Liver (tissue), 3 donors: ENCODE data around the gene TMEM255B.

ENCODE experiments used
- CTCF ChIP-seq: fragments of 150-350 bp; IDR thresholded peaks from 2 replicates; pipeline ENCODE4 v1.5.1; 2017; ENCODE audit warnings: improper control_type of control experiment, low read depth, low read length; ENCODE audit not compliant: missing input control
- GABPA ChIP-seq, 2 donors: IDR thresholded peaks in 1 of 2; conservative IDR thresholded peaks in 1 of 2; 2 replicates each; pipeline ENCODE4 v1.6.1; 2016; ENCODE audit warnings: antibody characterized with exemption in 2 of 2, mild to moderate bottlenecking in 1 of 2, moderate library complexity in 1 of 2
- HNF4A ChIP-seq, 2 donors: conservative IDR thresholded peaks; 2 replicates each; pipeline ENCODE4 v1.6.1; 2016; ENCODE audit warnings: antibody characterized with exemption in 2 of 2, mild to moderate bottlenecking in 2 of 2
- JUND ChIP-seq, 2 donors: IDR thresholded peaks; 2 replicates each; pipeline ENCODE4 v1.6.1; 2016; ENCODE audit warnings: antibody characterized with exemption in 2 of 2
- REST ChIP-seq: IDR thresholded peaks from 2 replicates; pipeline ENCODE4 v1.6.1; 2016; ENCODE audit warnings: antibody characterized with exemption, mild to moderate bottlenecking
- SP1 ChIP-seq: IDR thresholded peaks from 2 replicates; pipeline ENCODE4 v1.6.1; 2018; ENCODE audit warnings: antibody characterized with exemption, mild to moderate bottlenecking
- YY1 ChIP-seq: IDR thresholded peaks from 2 replicates; pipeline ENCODE4 v1.6.1; 2016; ENCODE audit warnings: antibody characterized with exemption, mild to moderate bottlenecking
- donor health status: healthy.
- donor health status: healthy.

GRCh38 chr13:113819731-113820715 lies 61.0 kb downstream of the TMEM255B start:
- TF ChIP-seq GABPA (IDR thresholded peaks at IDR 0.05 in 1 of 2, conservative IDR thresholded peaks at IDR 0.05 in 1 of 2) (no peak), CTCF (no peak), YY1 (no peak), REST (no peak), SP1 (no peak), JUND (IDR thresholded peaks at IDR 0.05) (no peak), HNF4A (conservative IDR thresholded peaks at IDR 0.05) (no peak)
